NCI-H526 (cell line): ENCODE measurements around the gene MBD5.

Source experiments
- DNase-seq, 2 experiments: peaks; one replicate each; lab custom pipeline; 2025; lab: John Stamatoyannopoulos, UW

MBD5 gene

DNA sequence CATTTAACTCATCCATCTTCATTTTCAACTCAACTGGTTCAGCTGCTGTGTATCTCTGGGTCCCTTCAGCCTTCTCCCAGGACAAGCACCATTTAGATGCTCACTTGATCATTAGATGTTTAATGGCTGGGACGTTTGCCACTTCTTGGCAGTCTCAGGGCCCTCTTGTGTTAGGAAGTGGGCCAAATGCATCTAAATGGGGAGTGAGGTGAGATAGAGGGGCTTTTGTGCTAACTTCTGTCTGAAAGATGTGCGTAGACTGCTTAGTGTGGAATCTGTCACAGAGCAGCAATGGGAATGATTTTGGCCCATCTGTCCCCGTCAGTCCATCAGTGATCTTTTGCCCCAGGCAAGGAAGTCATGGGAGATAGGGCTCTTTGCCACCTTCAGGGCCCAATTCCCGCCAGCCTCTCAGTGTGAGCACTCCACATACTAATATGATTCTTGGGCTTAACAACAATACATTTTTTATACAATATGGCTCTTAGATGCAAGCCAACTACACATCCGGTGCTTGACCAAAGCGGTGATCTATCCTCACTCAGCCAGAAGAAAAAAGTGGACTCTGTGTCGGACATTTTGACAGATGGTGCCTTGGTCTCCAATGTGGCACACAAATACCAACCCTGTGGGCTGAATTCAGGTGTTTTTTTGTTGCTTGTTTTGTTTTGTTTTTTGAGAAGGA lies 528.0 kb downstream of the MBD5 start:
- no peak for DNase-seq

DNA sequence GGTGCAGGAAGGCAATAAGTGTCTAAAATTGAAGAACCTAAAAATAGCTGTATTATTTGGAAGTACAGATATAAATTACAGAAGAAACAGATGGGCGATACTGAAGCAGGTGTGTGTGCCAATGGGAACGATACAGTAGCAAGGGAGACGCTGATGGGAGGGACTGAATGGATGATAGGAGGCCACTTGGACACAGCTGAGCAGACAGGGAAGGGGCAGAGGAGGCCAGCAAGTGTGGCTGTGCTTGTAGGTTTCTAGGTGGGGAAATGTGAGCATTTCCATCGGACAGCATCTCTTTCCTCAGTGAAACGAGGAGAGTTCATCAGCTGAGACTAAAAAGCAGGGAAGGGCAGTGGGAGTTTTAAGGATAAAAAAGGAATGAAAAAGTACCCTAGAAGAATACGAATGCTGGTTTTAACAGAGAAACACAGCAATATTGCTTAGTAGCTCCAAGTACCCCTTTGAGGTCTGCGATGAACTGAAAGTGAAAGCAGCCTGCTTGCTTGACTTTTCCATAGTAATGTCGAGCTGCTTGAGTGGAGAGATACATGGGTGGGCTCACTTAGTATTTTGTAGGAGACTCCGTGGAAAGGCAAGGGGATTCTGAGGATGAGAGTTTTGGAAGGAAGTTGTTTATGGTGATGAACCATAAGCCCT lies 531.9 kb downstream of the MBD5 start:
- no peak for DNase-seq

DNA sequence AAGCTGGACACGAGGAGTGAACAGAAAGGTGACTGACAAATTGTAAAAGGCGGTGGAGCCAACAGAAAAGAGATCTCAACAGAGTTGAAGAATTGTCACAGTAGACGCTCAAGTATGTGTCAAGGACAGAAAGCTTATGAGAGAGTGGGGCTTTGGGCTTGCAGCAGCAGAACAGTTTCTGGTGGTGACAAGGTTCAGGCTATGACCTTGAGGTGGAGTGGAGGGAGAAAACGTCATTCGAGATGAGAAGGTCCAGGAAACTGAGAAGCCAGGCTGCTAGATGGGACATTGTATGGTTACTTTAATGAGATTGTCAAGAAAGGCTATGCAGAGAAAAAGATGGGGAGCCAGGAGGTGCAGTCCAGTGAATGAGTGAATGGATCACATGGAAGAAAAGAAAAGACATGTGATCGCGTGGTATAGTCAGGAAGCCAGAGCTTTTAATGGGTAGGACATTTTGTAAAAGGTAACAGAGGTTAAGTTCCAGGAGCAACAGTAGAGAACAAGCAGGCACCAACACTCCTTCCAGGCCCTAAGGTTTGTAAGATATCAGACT lies 532.5 kb downstream of the MBD5 start:
- DNase-seq = no peak

DNA sequence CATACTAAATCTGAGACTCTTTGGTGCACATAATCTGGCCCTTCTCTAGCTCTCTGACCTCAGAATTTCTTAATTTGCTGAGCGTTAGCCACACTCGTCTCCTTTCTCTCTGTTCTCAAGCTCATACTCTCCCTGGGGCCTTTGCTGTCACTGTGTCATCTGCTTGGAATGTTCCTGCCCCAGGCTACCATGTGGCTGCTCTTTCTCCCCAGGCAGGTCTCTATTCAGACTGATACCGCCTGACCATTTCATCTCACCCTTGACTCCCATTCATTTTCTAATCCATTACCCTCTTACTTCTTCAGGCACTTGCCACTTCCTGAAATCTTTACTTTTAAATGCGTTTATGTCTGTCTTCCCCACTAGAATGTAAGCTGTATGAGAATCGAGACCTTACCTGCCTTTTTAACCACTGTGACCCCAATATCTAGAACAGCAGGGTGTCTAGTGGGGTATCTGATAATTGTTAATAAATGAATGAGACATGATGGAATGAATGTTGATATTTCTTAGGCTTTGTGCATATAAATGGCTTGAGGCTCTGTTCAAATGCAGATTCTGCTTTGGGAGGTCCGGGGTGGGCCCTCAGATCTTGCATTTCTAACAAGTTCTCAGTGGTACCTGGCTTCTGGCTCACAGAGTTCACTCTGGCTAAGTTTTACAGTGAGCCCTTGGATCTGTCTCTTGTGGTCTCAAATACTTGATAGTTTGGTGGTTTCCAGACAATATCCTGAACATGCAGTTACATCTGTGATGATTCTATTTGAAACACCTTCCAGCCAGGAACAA lies 533.8 kb downstream of the MBD5 start:
- no peak for DNase-seq

DNA sequence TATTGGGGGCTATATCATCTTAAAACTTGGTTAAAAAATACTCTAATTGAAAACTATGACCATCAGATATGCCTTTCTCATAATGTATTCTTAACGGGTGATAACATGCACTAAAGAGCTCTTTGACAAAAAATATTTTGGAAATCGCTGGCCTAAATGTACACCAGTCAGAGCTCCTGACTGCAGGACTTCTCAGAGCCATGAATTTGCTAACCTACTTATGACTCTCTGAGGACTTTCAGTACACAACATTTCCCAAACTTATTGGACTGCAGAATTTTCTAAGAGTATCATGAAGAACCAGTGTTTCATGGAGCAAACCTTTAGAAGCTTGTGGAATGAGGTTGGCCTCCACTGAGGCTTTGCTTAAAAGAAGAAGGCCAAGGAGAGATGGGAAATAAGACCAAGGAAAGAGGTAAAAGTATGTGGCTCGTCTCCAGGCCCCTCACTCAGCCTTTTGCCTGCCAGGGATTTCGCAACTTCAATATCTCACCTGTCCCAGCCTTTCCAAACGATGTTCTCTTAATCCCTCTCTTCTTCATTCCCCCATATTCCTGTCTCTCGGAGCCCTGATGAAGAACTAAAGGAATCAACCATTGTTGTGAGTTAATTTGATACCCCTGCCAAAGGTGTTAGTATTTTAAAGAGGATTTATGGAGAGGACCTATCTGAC lies 534.9 kb downstream of the MBD5 start:
- no peak for DNase-seq

DNA sequence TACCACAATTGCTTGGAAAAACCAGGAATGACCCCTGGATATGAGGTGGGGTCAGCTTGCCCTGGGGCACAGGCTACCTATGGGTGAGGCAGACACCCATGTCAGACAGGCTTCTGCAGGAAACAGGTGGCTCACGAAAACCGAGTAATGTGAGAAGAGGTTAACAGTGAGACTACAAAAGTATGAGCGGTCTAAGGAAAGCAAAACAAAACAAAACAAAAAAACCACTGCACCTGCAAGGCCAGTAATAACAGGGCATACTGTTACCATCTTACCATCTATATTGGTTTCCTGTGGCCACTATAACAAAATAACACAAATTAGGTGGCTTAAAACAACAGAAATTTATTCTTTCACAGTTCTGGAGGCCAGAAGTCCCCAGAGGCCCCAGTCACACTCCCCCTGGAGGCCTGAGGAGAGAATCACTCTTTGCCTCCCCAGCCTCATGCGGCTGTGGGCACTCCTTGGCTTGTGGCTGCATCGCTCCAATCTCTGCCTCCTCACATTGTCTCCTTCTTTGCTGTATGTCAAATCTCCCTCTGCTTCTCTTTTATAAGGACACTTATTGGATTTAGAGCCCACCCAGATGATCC lies 537.0 kb downstream of the MBD5 start:
- DNase-seq = peak in 1 of 2 experiments; percentile 6

DNA sequence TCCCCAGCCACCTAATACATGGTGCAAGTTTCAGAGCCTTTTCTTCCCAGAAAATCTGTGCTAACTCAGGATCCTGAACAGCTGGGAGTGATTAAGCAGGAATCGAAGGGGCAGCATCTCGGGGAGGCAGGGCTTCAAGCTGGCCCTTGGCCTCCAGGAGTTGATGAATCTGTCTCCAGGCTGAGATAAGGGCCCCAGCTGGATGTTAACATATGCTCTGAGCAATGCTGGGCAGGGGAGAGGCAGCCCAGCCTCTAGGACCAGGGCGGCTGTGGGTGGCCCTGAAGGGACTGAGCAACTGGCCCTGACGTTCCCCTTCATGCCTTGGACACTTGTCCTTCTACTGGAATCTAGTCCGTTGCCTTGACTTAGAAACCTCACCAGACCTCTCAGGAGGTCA lies 539.6 kb downstream of the MBD5 start:
- DNase-seq = no peak

DNA sequence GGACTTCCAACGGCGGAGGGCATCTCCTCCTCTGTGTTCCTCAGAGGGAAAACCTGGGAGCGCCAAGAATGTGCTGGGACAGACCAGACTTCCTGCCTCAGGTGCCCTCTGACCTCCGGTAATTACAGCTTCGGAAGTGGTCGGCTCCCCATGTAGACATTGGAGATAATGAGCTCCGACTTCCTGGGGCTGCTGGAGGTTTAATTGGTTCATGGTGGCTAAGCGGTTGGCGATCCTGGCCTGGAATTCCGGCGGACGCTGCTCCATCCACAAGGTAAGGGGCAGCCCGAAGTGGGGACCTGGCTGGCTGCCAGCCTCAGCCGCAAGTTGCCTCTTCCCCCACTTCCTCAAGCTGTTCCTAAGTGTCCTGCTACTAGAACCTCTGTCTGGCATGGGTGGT lies 540.5 kb downstream of the MBD5 start:
- no peak for DNase-seq

DNA sequence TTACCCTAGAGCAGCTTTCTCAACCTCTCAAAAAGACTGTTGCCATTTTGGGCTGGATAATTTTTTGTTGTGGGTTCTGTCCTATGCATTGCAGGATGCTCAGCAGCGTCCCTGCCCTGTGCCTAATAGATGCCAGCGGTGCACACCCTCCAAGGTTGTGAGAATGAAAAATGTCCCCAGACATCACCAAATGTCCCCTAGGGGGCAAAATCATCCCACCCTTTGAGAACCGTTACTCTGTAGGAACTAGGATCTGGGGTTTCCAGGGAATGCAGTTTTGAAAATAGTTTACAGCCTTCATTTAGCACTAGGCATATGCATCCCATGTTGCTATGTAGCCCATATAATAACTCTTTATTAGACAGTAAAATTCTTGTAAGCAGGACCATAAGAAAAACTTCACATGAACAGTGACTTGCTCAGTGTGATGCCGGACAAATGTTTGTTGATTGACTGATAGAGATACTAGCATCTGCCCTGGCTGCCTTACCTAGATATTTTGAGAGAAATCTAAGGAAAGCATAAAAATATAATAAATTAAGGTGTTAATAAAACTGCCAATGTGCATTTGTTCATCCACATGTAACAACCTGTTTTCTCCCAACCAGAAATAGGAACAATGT lies 544.5 kb downstream of the MBD5 start:
- DNase-seq = peak in 1 of 2 experiments; percentile 4
